Neural cell (in vitro differentiated cells): ENCODE data around the gene SMIM29. TPM values are rescaled to one million over a fixed set of nuclear protein-coding genes. Genes with fewer than 3 reads are reported as not detected.

ENCODE experiments used
- H2AFZ ChIP-seq: fragments of 200-600, 300-800 bp; sonication (generic), shearing (Covaris generic); 2 replicates; pipeline ENCODE4 v1.6.0; 2014; ENCODE audit warnings: low read depth, mild to moderate bottlenecking, antibody characterized with exemption, low read length, moderate library complexity
- H3F3A ChIP-seq: fragments of 200-600 bp; shearing (Covaris generic); 2 replicates; pipeline ENCODE4 v1.6.1; 2016; ENCODE audit warnings: mild to moderate bottlenecking, moderate library complexity, mixed read lengths, antibody characterized with exemption, low read length; ENCODE audit not compliant: insufficient read depth, poor library complexity, severe bottlenecking
- H3K27ac ChIP-seq: fragments of 200-600, 300-800 bp; sonication (generic), shearing (Covaris generic); 2 replicates; pipeline ENCODE4 v1.5.1; 2014; ENCODE audit warnings: mild to moderate bottlenecking, low read length, moderate library complexity
- H3K27me3 ChIP-seq: fragments of 300-800, 200-600 bp; sonication (generic), shearing (Covaris generic); 2 replicates; pipeline ENCODE4 v1.6.0; 2014; ENCODE audit warnings: mild to moderate bottlenecking, low read depth, low read length, moderate library complexity; ENCODE audit not compliant: insufficient read depth
- H3K36me3 ChIP-seq: fragments of 300-800, 200-600 bp; sonication (generic), shearing (Covaris generic); 2 replicates; pipeline ENCODE4 v1.5.1; 2014; ENCODE audit warnings: mild to moderate bottlenecking, antibody characterized with exemption, low read length, moderate library complexity; ENCODE audit not compliant: insufficient read depth
- H3K4me2 ChIP-seq: fragments of 300-800, 200-600 bp; sonication (generic), shearing (Covaris generic); 2 replicates; pipeline ENCODE4 v1.6.0; 2014; ENCODE audit warnings: mild to moderate bottlenecking, low read length
- H3K4me3 ChIP-seq: fragments of 300-800, 200-600 bp; sonication (generic), shearing (Covaris generic); 2 replicates; pipeline ENCODE4 v1.5.1; 2014; ENCODE audit warnings: mild to moderate bottlenecking, low read length, moderate library complexity
- H3K79me2 ChIP-seq: fragments of 200-600 bp; shearing (Covaris generic); replicated peaks from 2 replicates; pipeline ENCODE4 v1.6.0; 2014; ENCODE audit warnings: mild to moderate bottlenecking, low read length, moderate library complexity; ENCODE audit not compliant: insufficient read depth
- H3K9ac ChIP-seq: fragments of 300-800, 200-600 bp; sonication (generic), shearing (Covaris generic); 2 replicates; pipeline ENCODE4 v1.6.1; 2016; ENCODE audit warnings: mild to moderate bottlenecking, low read length, mixed read lengths
- H3K9me2 ChIP-seq: fragments of 200-600 bp; shearing (Covaris generic); 2 replicates; pipeline ENCODE4 v1.6.1; 2016; ENCODE audit warnings: mild to moderate bottlenecking, low read length, mixed read lengths; ENCODE audit not compliant: insufficient read depth
- H3K9me3 ChIP-seq: fragments of 200-600, 300-800 bp; sonication (generic), shearing (Covaris generic); 2 replicates; pipeline ENCODE4 v1.6.1; 2016; ENCODE audit warnings: mild to moderate bottlenecking, mixed run types, low read length, moderate library complexity, mixed read lengths
- H4K20me1 ChIP-seq: fragments of 200-600 bp; shearing (Covaris generic); 2 replicates; pipeline ENCODE4 v1.6.1; 2016; ENCODE audit warnings: mild to moderate bottlenecking, mixed run types; ENCODE audit not compliant: insufficient read depth
- CTCF ChIP-seq: fragments of 450-650 bp; IDR thresholded peaks from 2 replicates; pipeline ENCODE4 v1.5.1; 2014; ENCODE audit warnings: antibody characterized with exemption, mild to moderate bottlenecking, moderate library complexity; ENCODE audit not compliant: poor library complexity, severe bottlenecking
- EP300 ChIP-seq: fragments of 450-650 bp; conservative IDR thresholded peaks from 2 replicates; pipeline ENCODE4 v1.6.1; 2014; ENCODE audit warnings: antibody characterized with exemption, mild to moderate bottlenecking, moderate library complexity; ENCODE audit not compliant: poor library complexity, severe bottlenecking
- EZH2 ChIP-seq: fragments of 200-600, 300-800 bp; shearing (Covaris generic), sonication (generic); IDR thresholded peaks from 2 replicates; pipeline ENCODE4 v1.6.1; 2014; ENCODE audit warnings: antibody characterized with exemption, low read length, borderline replicate concordance, mild to moderate bottlenecking; ENCODE audit not compliant: insufficient read depth, poor library complexity, severe bottlenecking
- MXI1 ChIP-seq: fragments of 450-650 bp; conservative IDR thresholded peaks from 2 replicates; pipeline ENCODE4 v1.6.1; 2014; ENCODE audit warnings: antibody characterized with exemption, mild to moderate bottlenecking; ENCODE audit not compliant: poor library complexity, severe bottlenecking
- POLR2AphosphoS5 ChIP-seq: IDR thresholded peaks from 2 replicates; pipeline ENCODE4 v1.6.1; 2012
- RAD21 ChIP-seq: fragments of 450-650 bp; conservative IDR thresholded peaks from 2 replicates; pipeline ENCODE4 v1.6.1; 2014; ENCODE audit warnings: antibody characterized with exemption, mild to moderate bottlenecking, moderate library complexity
- SMC3 ChIP-seq: fragments of 450-650 bp; conservative IDR thresholded peaks from 2 replicates; pipeline ENCODE4 v1.6.1; 2014; ENCODE audit warnings: antibody characterized with exemption, mild to moderate bottlenecking, moderate library complexity; ENCODE audit not compliant: poor library complexity
- TAF1 ChIP-seq: IDR thresholded peaks from 2 replicates; pipeline ENCODE4 v1.6.1; 2012; ENCODE audit warnings: low read depth
- polyA plus RNA-seq: library from polyadenylated mRNA; depleted of rRNA; stranded (reverse); fragments of >200 nt; gene quantifications from 2 replicates; pipeline ENCODE4 v1.2.3, GENCODE V29; 2014
- TF ChIP-seq, protein P1 (sequence below): IDR thresholded peaks from 2 replicates; pipeline ENCODE4 v1.6.1; 2012; ENCODE audit warnings: borderline replicate concordance

Gene SMIM29
- polyA plus RNA-seq, 1 donor from 2014 or later: 82.1 TPM

DNA sequence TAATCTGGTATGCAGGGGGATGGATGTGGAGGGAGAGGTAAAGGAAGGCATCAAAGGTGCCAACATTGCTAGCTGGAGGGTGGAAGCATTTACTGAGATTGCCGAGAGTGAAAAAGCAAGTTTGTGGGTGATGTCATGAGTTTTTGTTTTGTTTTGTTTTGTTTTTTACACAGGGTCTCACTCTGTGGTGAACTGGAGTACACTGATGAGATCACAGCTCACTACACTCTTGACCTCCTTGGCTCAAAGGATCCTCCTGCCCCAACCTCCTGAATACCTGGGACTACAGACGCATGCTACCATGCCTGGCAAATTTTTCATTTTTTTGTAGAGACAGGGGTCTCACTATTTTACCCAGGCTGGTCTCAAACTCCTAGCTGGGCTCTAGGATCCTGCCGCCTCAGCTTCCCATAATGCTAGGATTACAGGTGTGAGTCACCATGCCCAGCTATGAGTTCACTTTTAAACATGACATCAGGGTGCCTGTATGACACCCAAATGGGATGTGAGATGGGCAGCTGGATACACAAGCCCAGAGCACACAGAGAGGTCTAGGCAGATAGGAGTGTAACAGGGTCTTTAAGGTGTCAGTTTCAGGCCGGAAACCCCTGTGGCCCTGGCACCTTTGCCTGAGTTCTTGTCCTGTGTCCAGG lies 47.2 kb downstream of the SMIM29 start:
- Histone ChIP-seq H3K36me3 (no peaks in the 10 kb centered on the region), H3K9me2 (no peaks in the 10 kb centered on the region), H3K27ac (no peak overlapping the region), H3K9ac (no peak overlapping the region), H3K4me2 (no peak overlapping the region), H2AFZ (no peak overlapping the region), H3F3A (no peaks in the 10 kb centered on the region), H3K79me2 (no peaks in the 10 kb centered on the region), H3K9me3 (no peaks in the 10 kb centered on the region), H3K27me3 (no peaks in the 10 kb centered on the region), H4K20me1 (no peaks in the 10 kb centered on the region), H3K4me3 (no peak overlapping the region)
- no peak for TF ChIP-seq TAF1
- no peak for TF ChIP-seq POLR2AphosphoS5
- TF ChIP-seq SMC3: no peak
- TF ChIP-seq, protein P1, sequence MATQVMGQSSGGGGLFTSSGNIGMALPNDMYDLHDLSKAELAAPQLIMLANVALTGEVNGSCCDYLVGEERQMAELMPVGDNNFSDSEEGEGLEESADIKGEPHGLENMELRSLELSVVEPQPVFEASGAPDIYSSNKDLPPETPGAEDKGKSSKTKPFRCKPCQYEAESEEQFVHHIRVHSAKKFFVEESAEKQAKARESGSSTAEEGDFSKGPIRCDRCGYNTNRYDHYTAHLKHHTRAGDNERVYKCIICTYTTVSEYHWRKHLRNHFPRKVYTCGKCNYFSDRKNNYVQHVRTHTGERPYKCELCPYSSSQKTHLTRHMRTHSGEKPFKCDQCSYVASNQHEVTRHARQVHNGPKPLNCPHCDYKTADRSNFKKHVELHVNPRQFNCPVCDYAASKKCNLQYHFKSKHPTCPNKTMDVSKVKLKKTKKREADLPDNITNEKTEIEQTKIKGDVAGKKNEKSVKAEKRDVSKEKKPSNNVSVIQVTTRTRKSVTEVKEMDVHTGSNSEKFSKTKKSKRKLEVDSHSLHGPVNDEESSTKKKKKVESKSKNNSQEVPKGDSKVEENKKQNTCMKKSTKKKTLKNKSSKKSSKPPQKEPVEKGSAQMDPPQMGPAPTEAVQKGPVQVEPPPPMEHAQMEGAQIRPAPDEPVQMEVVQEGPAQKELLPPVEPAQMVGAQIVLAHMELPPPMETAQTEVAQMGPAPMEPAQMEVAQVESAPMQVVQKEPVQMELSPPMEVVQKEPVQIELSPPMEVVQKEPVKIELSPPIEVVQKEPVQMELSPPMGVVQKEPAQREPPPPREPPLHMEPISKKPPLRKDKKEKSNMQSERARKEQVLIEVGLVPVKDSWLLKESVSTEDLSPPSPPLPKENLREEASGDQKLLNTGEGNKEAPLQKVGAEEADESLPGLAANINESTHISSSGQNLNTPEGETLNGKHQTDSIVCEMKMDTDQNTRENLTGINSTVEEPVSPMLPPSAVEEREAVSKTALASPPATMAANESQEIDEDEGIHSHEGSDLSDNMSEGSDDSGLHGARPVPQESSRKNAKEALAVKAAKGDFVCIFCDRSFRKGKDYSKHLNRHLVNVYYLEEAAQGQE: no peak
- TF ChIP-seq RAD21: no peak
- no peak for TF ChIP-seq CTCF
- TF ChIP-seq EP300: no peak
- TF ChIP-seq MXI1: no peak
- TF ChIP-seq EZH2: no peak

DNA sequence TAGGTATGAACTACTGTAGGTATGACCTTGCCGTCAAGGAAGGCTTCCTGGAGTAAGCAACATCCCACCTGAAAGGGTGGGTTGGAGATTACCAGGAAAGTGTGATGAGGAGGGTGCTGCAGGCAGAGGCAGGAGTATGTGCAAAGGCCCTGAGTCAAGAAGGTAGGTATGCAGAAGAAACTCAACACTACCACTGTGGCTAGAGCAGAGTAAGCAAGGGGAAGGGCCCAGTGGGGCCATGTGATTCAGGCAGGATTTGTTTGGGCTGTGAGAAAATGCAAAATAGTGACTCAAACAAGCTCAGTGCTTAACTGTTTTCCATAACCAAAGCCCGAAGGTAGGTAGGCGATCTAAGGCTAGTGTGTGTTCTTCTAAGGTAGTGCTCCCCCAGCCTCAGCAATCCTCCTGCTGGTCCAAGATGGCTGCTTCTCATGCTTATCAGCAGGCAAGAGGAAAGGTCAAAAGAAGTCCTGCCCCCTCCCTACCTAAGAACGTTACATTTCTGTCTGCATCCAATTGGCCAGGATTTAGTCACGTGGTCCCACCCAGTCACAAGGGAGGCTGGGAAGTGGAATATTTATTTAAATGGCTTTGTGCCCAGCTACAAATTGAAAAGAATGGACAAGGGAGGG lies 48.4 kb downstream of the SMIM29 start:
- Histone ChIP-seq H3K79me2 (no peaks in the 10 kb centered on the region), H3K4me3 (no peak overlapping the region), H3F3A (no peaks in the 10 kb centered on the region), H3K9me3 (no peaks in the 10 kb centered on the region), H3K36me3 (no peaks in the 10 kb centered on the region), H2AFZ (no peak overlapping the region), H4K20me1 (no peaks in the 10 kb centered on the region), H3K27me3 (no peaks in the 10 kb centered on the region), H3K4me2 (no peak overlapping the region), H3K9me2 (no peaks in the 10 kb centered on the region), H3K27ac (no peak overlapping the region), H3K9ac (no peak overlapping the region)
- TF ChIP-seq RAD21: no peak
- TF ChIP-seq EZH2: no peak
- no peak for TF ChIP-seq CTCF
- TF ChIP-seq, protein P1: no peak
- TF ChIP-seq EP300: no peak
- no peak for TF ChIP-seq MXI1
- TF ChIP-seq TAF1: no peak
- no peak for TF ChIP-seq POLR2AphosphoS5
- no peak for TF ChIP-seq SMC3
